ENCODE results near the gene RPL36. TPM values are rescaled to one million over a fixed set of nuclear protein-coding genes. Genes with fewer than 3 reads are reported as not detected.
"Not testable (repeated sequence)": the region's sequence is repeated elsewhere in the genome, so short reads cannot be mapped to it uniquely, and the experiment has no call there.

Gene RPL36
- total RNA-seq, 1 donor from 2014 or later, result 634 TPM

DNA sequence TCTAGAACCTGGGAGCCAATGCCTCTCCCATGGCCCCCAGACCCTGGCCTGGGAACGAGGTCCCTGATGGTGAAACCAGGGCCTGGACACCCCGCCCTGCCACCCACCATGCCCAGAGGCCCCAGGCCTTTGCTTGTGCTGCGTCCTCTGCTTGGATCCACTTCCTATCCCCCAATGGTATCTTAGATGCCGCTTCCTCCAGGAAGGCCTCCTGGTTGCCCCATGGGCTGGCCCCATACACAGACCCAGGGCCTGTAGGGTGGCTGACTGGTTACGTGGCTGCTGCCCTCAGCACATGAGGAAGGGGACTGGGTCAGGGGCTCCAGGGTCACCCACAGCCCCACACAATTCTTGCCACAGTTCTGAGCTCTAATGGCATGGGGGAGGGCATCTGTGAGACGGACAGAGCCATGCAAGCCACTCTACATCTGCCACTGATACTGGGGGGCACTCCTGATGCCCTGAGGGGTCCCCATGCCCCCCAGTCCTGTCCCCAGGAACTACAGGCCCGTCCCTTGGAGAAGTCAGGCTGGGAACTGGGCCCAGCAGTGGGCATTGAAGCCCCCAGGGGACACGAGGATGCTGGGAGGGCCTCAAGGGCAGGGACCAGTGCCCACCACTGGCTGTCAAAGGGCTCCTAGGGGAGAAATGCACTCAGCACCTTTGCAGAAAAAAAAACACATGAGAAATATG lies 5.0 kb downstream of the RPL36 start:
- no peaks in the 10 kb centered on the region for H3K27me3 ChIP-seq (ENCODE audit: control insufficient read depth in 3 of 3, insufficient read depth in 3 of 3, low read length in 3 of 3)
- H3K36me3 ChIP-seq (ENCODE audit: control insufficient read depth in 3 of 3, insufficient read depth in 3 of 3, low read length in 3 of 3), result peaks cover 52 to 59% (median 57%) of the 10 kb centered on the region in 3 donors
- no peaks in the 10 kb centered on the region for H3K9me3 ChIP-seq (ENCODE audit: control insufficient read depth in 3 of 3, low read length in 3 of 3)
- no peak overlapping the region for H3K4me3 ChIP-seq (ENCODE audit: low read length in 3 of 3)
- peaks cover 18 to 30% (median 21%) of the 10 kb centered on the region in 3 donors for H3K4me1 ChIP-seq (ENCODE audit: control insufficient read depth in 3 of 3, insufficient read depth in 3 of 3, low read length in 3 of 3)
- no peak overlapping the region for H3K27ac ChIP-seq (ENCODE audit: low read depth, low read length)
- H3K9ac ChIP-seq (ENCODE audit: low read depth in 1 of 3, low read length in 3 of 3), result no peak overlapping the region

DNA sequence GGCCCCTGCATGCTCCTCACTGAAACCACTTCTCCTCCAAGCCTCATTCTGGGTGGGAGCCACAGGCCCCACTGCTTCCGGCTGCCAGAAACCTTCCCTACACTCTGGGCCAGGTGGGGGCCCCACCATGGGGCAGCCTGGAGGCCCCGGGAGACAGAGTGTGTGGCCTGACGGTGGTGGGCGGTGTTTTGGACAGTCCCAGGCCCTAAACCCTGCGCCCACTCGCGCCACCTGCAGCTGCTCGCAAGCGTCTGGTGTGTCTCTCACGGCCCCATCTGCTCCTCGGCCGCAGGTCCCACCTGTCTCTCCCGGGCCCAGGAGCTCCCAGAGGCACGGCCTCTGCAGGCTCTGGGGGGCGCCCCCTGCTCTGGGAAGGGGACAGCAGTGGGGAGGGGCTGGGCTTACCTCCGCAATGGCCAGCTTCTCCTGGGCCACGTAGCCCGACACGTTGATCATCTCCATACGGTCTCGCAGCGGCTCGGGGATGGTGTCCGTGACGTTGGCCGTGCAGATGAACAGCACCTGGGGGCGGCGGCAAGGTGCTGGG lies 5.6 kb downstream of the RPL36 start:
- Histone ChIP-seq H3K27ac (ENCODE audit: low read depth, low read length) (no peak overlapping the region), H3K36me3 (ENCODE audit: control insufficient read depth in 3 of 3, insufficient read depth in 3 of 3, low read length in 3 of 3) (peaks cover 57 to 64% (median 59%) of the 10 kb centered on the region in 3 donors), H3K9me3 (ENCODE audit: control insufficient read depth in 3 of 3, low read length in 3 of 3) (no peaks in the 10 kb centered on the region), H3K4me3 (ENCODE audit: low read length in 3 of 3) (no peak overlapping the region), H3K4me1 (ENCODE audit: control insufficient read depth in 3 of 3, insufficient read depth in 3 of 3, low read length in 3 of 3) (peaks cover 15 to 24% (median 20%) of the 10 kb centered on the region in 3 donors), H3K27me3 (ENCODE audit: control insufficient read depth in 3 of 3, insufficient read depth in 3 of 3, low read length in 3 of 3) (no peaks in the 10 kb centered on the region), H3K9ac (ENCODE audit: low read depth in 1 of 3, low read length in 3 of 3) (no peak overlapping the region)

- Histone ChIP-seq H3K27ac (ENCODE audit: low read depth, low read length) (no peak overlapping the region), H3K9ac (ENCODE audit: low read depth in 1 of 3, low read length in 3 of 3) (no peak overlapping the region), H3K4me1 (ENCODE audit: control insufficient read depth in 3 of 3, insufficient read depth in 3 of 3, low read length in 3 of 3) (peaks cover 9 to 17% (median 13%) of the 10 kb centered on the region in 3 donors), H3K36me3 (ENCODE audit: control insufficient read depth in 3 of 3, insufficient read depth in 3 of 3, low read length in 3 of 3) (peaks cover 59 to 65% (median 62%) of the 10 kb centered on the region in 3 donors), H3K9me3 (ENCODE audit: control insufficient read depth in 3 of 3, low read length in 3 of 3) (no peaks in the 10 kb centered on the region), H3K4me3 (ENCODE audit: low read length in 3 of 3) (no peak overlapping the region), H3K27me3 (ENCODE audit: control insufficient read depth in 3 of 3, insufficient read depth in 3 of 3, low read length in 3 of 3) (no peaks in the 10 kb centered on the region)
Observed at GRCh38 chr19:5696196-5697021, 6.3 kb downstream of the RPL36 start.

- Histone ChIP-seq H3K9me3 (ENCODE audit: control insufficient read depth in 3 of 3, low read length in 3 of 3) (no peaks in the 10 kb centered on the region), H3K27ac (ENCODE audit: low read depth, low read length) (no peak overlapping the region), H3K36me3 (ENCODE audit: control insufficient read depth in 3 of 3, insufficient read depth in 3 of 3, low read length in 3 of 3) (peaks cover 55 to 61% (median 56%) of the 10 kb centered on the region in 3 donors), H3K9ac (ENCODE audit: low read depth in 1 of 3, low read length in 3 of 3) (no peak overlapping the region), H3K4me3 (ENCODE audit: low read length in 3 of 3) (no peak overlapping the region), H3K4me1 (ENCODE audit: control insufficient read depth in 3 of 3, insufficient read depth in 3 of 3, low read length in 3 of 3) (peaks cover under 1 to 9% (median 5%) of the 10 kb centered on the region in 3 donors), H3K27me3 (ENCODE audit: control insufficient read depth in 3 of 3, insufficient read depth in 3 of 3, low read length in 3 of 3) (no peaks in the 10 kb centered on the region)
Observed at GRCh38 chr19:5697022-5697889, 7.2 kb downstream of the RPL36 start.

DNA sequence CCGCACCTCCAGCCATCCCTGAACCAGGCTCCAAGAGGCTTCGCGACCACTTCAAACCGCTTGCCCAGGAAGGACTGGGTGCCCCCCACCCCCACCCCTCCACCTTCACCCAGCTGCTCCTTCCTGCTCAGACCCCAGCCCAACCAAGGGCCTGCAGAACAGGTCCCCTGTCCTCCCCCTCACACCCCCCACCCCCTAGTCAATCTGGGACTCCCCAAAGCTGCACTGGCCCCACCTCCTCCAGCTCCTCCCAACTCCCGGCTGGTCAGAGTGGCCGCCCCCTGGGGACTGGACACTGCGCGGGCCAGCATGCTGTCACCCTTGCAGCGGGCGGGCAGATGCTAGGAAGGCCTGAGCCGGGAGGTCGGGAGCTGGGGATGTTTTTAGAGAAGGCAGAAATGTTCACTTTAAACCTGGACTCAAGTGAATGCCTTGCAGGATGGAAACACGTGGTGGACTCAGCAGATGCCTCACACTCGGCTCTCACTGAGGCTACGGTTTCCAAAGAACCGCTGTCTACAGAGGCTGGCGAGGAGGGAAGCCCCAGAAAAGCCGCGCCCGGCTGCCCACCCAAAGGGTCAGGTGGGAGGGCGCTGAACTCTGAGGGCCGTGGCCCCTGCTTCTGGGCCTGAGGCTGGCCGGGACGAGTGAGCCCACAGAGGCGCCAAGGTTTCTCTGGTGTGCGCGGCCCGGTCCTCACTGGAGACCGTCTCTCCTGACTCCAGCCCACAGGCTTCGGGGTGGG lies 8.0 kb downstream of the RPL36 start:
- peaks cover 0 to under 1% (median 0%) of the 10 kb centered on the region in 3 donors for H3K4me1 ChIP-seq (ENCODE audit: control insufficient read depth in 3 of 3, insufficient read depth in 3 of 3, low read length in 3 of 3)
- no peaks in the 10 kb centered on the region for H3K9me3 ChIP-seq (ENCODE audit: control insufficient read depth in 3 of 3, low read length in 3 of 3)
- H3K4me3 ChIP-seq (ENCODE audit: low read length in 3 of 3), result no peak overlapping the region
- peaks cover 48 to 55% (median 50%) of the 10 kb centered on the region in 3 donors for H3K36me3 ChIP-seq (ENCODE audit: control insufficient read depth in 3 of 3, insufficient read depth in 3 of 3, low read length in 3 of 3)
- H3K27me3 ChIP-seq (ENCODE audit: control insufficient read depth in 3 of 3, insufficient read depth in 3 of 3, low read length in 3 of 3), result no peaks in the 10 kb centered on the region
- H3K9ac ChIP-seq (ENCODE audit: low read depth in 1 of 3, low read length in 3 of 3), result no peak overlapping the region
- H3K27ac ChIP-seq (ENCODE audit: low read depth, low read length), result no peak overlapping the region

- no peak overlapping the region for H3K9ac ChIP-seq (ENCODE audit: low read depth in 1 of 3, low read length in 3 of 3)
- no peak overlapping the region for H3K27ac ChIP-seq (ENCODE audit: low read depth, low read length)
- H3K27me3 ChIP-seq (ENCODE audit: control insufficient read depth in 3 of 3, insufficient read depth in 3 of 3, low read length in 3 of 3), result no peaks in the 10 kb centered on the region
- H3K36me3 ChIP-seq (ENCODE audit: control insufficient read depth in 3 of 3, insufficient read depth in 3 of 3, low read length in 3 of 3), result peaks cover 48 to 54% (median 51%) of the 10 kb centered on the region in 3 donors
- H3K4me3 ChIP-seq (ENCODE audit: low read length in 3 of 3), result no peak overlapping the region
- no peaks in the 10 kb centered on the region for H3K4me1 ChIP-seq (ENCODE audit: control insufficient read depth in 3 of 3, insufficient read depth in 3 of 3, low read length in 3 of 3)
- H3K9me3 ChIP-seq (ENCODE audit: control insufficient read depth in 3 of 3, low read length in 3 of 3), result no peaks in the 10 kb centered on the region
Observed at GRCh38 chr19:5698635-5699422, 8.7 kb downstream of the RPL36 start.

- Histone ChIP-seq H3K27me3 (ENCODE audit: control insufficient read depth in 3 of 3, insufficient read depth in 3 of 3, low read length in 3 of 3) (no peaks in the 10 kb centered on the region), H3K36me3 (ENCODE audit: control insufficient read depth in 3 of 3, insufficient read depth in 3 of 3, low read length in 3 of 3) (peaks cover 46 to 50% (median 49%) of the 10 kb centered on the region in 3 donors), H3K27ac (ENCODE audit: low read depth, low read length) (no peak overlapping the region), H3K9ac (ENCODE audit: low read depth in 1 of 3, low read length in 3 of 3) (no peak overlapping the region), H3K4me3 (ENCODE audit: low read length in 3 of 3) (no peak overlapping the region), H3K9me3 (ENCODE audit: control insufficient read depth in 3 of 3, low read length in 3 of 3) (no peaks in the 10 kb centered on the region), H3K4me1 (ENCODE audit: control insufficient read depth in 3 of 3, insufficient read depth in 3 of 3, low read length in 3 of 3) (no peaks in the 10 kb centered on the region)
Observed at GRCh38 chr19:5700455-5701092, 10.5 kb downstream of the RPL36 start.

- H3K4me3 ChIP-seq (ENCODE audit: low read length in 3 of 3); H3K27ac ChIP-seq (ENCODE audit: low read depth, low read length); H3K27me3 ChIP-seq (ENCODE audit: control insufficient read depth in 3 of 3, insufficient read depth in 3 of 3, low read length in 3 of 3); H3K9ac ChIP-seq (ENCODE audit: low read depth in 1 of 3, low read length in 3 of 3); H3K4me1 ChIP-seq (ENCODE audit: control insufficient read depth in 3 of 3, insufficient read depth in 3 of 3, low read length in 3 of 3); H3K9me3 ChIP-seq (ENCODE audit: control insufficient read depth in 3 of 3, low read length in 3 of 3): not testable (repeated sequence)
- peaks cover 46 to 49% (median 47%) of the 10 kb centered on the region in 3 donors for H3K36me3 ChIP-seq (ENCODE audit: control insufficient read depth in 3 of 3, insufficient read depth in 3 of 3, low read length in 3 of 3)
Observed at GRCh38 chr19:5702053-5702410, 11.9 kb downstream of the RPL36 start.
